Right atrium auricular region (tissue), 2 donors: ENCODE data around the gene ANAPC2. TPM values are rescaled to one million over a fixed set of nuclear protein-coding genes. Genes with fewer than 3 reads are reported as not detected.
A peak's percentile ranks its signal among the peaks of the same experiment; 100 is the strongest.

ENCODE experiments used
- DNase-seq: peaks from one replicate; pipeline ENCODE4 v3.0.0-alpha.2; 2019; ENCODE audit warnings: low spot score
- H3K27ac ChIP-seq, 2 donors: fragments of 200-600 bp; sonication (generic); 1 replicate in 1 of 2; 2 replicates in 1 of 2; pipeline ENCODE4 v1.5.1; 2016 to 2019
- H3K27me3 ChIP-seq, 2 donors: fragments of 200-600 bp; sonication (generic); one replicate each; pipeline versions ENCODE4 v1.5.1 to v1.6.0; 2017 to 2019
- H3K36me3 ChIP-seq: fragments of 200-600 bp; sonication (generic); one replicate; pipeline ENCODE4 v1.5.1; 2016
- H3K4me1 ChIP-seq, 2 donors: fragments of 200-600 bp; sonication (generic); one replicate each; pipeline versions ENCODE4 v1.5.1 to v1.6.0; 2017 to 2019
- H3K4me3 ChIP-seq, 2 donors: fragments of 200-600 bp; sonication (generic); 1 replicate in 1 of 2; 2 replicates in 1 of 2; pipeline ENCODE4 v1.5.1; 2017 to 2019; ENCODE audit warnings: mild to moderate bottlenecking in 1 of 2, moderate library complexity in 1 of 2
- H3K9me3 ChIP-seq, 2 donors: fragments of 200-600 bp; sonication (generic); one replicate each; pipeline ENCODE4 v1.5.1; 2019
- total RNA-seq, 2 donors: library from RNA; depleted of rRNA; stranded (reverse); fragments of >200 nt; gene quantifications; one replicate each; pipeline ENCODE4 v1.1.0, GENCODE V29; 2016
- TF ChIP-seq, protein P1 (sequence below), 2 donors: fragments of 200-600 bp; sonication (generic); IDR thresholded peaks; one replicate each; pipeline ENCODE4 v1.5.1; 2019; ENCODE audit warnings: antibody characterized with exemption in 2 of 2

ANAPC2 gene
- total RNA-seq, 2 donors from 2014 or later: 10.8 to 12.1 TPM

DNA sequence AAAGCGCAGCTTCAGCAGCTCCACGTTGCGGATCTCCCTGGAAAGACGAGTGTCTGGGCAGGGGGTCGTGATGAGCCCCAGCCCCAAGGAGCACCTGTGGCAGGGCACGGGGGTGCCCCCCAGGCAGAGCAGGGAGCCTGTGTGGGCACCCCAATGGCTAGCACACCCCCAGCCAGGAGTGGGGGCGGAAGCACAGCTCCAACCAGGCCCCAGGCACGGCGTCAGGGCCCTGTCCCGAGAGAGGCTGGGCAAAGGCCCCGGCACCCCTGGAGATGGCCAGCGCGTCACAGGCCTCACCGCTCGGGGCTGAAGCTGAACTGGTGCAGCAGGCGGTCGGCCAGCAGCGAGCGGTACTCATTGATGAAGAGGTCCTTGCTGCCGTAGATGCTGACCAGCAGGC lies 7.9 kb downstream of the ANAPC2 start:
- no peaks in the 10 kb centered on the region for H3K9me3 ChIP-seq
- no peaks in the 10 kb centered on the region for H3K4me1 ChIP-seq
- DNase-seq: no peak
- TF ChIP-seq, protein P1, sequence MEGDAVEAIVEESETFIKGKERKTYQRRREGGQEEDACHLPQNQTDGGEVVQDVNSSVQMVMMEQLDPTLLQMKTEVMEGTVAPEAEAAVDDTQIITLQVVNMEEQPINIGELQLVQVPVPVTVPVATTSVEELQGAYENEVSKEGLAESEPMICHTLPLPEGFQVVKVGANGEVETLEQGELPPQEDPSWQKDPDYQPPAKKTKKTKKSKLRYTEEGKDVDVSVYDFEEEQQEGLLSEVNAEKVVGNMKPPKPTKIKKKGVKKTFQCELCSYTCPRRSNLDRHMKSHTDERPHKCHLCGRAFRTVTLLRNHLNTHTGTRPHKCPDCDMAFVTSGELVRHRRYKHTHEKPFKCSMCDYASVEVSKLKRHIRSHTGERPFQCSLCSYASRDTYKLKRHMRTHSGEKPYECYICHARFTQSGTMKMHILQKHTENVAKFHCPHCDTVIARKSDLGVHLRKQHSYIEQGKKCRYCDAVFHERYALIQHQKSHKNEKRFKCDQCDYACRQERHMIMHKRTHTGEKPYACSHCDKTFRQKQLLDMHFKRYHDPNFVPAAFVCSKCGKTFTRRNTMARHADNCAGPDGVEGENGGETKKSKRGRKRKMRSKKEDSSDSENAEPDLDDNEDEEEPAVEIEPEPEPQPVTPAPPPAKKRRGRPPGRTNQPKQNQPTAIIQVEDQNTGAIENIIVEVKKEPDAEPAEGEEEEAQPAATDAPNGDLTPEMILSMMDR (IDR thresholded peaks at IDR 0.05): no peak
- no peak overlapping the region for H3K27ac ChIP-seq
- H3K36me3 ChIP-seq: peaks cover 53% of the 10 kb centered on the region
- H3K4me3 ChIP-seq: no peak overlapping the region
- H3K27me3 ChIP-seq: no peaks in the 10 kb centered on the region

DNA sequence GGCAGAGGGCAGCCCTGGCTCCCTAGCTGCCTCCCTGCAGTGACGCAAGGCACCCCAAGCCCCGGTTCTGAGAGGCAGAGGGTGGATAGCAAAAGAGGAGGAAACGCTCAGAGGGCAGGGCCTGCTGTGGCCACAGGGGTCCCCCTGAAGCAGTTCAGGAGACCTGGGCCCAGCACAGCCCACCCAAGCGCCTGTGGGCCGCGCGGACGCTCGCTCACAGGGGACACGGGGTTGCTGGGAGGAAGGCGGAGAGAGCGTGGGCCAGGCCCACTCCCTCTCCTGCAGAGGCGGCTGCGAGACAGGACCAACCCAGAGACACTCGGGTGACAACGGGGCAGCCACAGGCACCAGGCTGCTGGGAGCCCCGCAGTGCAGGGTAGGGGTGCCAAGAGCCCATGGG lies 8.6 kb downstream of the ANAPC2 start:
- TF ChIP-seq, protein P1 (IDR thresholded peaks at IDR 0.05): no peak
- Histone ChIP-seq H3K4me1 (no peaks in the 10 kb centered on the region), H3K27ac (no peak overlapping the region), H3K27me3 (no peaks in the 10 kb centered on the region), H3K4me3 (no peak overlapping the region), H3K9me3 (no peaks in the 10 kb centered on the region), H3K36me3 (peaks cover 52% of the 10 kb centered on the region)
- DNase-seq: no peak

DNA sequence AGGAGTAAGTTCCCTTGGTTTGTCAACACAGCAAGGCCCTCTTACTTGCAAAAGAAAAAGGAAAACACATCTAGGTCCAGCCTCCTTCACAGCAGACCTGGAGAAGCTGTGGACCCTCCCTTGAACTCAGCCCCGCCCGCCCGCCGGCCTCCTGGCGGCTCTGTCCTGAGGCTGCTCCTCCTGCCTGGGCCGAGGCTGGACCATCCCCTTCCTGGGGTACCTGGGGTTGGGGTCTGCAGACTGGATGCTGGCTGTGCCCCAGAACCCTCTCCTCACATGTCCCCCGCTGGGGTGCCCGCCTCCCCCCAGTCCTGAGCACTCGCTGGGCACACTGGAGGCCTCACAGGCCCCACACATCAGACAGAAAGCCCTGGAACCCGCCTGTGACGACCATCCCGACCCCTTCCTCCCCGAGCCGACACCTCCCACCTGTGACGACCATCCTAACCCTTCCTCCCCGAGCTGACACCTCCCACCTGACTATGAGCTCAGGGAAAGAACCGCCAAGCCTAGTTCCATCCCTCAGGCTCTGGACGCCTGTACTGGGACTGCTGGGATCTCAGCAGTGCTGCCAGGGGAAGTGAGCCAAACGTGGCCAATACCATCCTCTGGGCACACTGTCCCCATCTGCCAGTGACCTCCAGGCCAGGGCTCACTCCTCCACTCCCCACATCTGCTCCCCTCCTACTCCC lies 9.3 kb downstream of the ANAPC2 start:
- Histone ChIP-seq H3K27ac (no peak overlapping the region), H3K27me3 (no peaks in the 10 kb centered on the region)
- TF ChIP-seq, protein P1 (IDR thresholded peaks at IDR 0.05): no peak

DNA sequence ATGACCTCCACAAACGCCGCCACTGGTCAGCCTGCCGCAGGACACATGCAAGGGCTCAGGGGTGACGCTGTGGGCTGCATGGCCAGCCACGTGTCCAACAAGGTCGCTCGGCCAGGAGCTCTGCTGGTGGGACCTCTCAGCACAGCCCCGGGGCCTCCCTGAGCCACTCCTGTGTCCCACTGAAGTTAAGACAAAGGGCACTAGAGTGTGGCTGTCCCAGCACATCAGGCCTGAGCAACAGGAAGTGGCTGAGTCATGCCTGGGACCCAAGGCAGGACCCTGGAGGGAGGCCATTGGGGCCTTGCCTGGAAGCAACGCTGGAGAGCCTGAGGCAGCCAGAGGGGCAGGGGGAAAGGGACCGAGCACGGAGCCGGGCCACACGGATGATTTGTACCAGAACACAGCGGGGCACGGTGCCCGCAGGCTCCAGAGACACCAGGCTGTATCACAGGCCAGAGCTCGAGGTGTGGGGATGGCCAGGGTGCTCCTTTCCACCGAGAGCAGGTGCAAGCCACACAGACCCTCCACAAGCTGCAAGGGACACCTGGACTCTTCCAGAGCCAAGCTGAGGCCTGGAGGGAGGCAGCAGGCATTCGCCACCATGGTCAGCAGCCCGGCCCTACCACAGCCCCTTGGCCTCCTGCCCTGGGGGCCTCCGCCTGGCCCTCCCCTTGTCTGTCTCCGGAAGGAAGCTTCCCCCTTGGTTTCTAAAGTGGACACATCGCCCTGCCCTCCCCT lies 10.0 kb downstream of the ANAPC2 start:
- peaks cover 38% of the 10 kb centered on the region for H3K36me3 ChIP-seq

More for the DNA sequence above, 9.3 kb downstream of the ANAPC2 start:
- Histone ChIP-seq H3K4me1 (no peaks in the 10 kb centered on the region), H3K36me3 (peaks cover 45% of the 10 kb centered on the region), H3K4me3 (no peak overlapping the region), H3K9me3 (no peaks in the 10 kb centered on the region)
- no peak for DNase-seq

DNA sequence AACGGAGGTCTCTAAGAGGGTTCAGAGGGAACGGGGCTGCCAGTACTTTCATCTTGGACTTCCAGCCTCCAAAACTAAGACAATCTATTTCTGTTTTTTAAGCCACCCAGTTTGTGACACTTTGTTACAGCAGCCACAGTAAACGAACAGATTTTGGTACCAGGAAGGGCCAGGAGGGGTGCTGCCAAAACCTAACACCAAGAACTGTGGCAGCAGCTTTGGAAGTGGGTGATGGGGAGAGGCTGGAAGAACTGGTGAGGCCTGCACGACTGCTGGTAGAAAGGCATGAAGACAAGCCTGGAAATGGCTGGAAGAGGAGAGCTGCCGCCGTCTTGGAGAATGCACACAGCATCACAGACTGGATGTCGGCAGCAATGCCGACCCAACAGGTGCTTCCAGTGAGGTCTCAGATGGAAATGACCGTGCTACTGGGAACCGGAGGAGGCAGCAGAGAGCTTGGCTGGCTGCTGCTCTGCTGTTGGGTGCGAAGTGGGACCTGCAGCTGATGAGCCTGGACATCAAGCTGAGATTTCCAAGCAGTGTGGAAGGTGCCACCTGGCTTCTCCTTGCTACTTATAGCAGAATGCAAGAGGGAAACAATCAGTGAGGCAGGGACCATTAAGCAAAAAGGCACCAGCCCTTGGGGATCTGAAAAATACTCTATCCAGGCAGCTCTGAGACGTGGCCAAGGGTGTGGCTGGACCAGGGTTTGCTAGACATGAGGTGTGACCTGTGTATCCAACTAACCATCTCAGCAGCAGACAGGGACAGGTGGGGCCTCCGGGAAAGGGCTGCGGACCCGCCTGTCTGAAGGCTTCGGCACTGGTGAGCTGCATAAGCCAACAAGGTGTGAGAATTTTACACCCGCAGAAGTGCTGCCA lies 11.8 kb downstream of the ANAPC2 start:
- H3K36me3 ChIP-seq: peaks cover 23% of the 10 kb centered on the region
- TF ChIP-seq, protein P1 (IDR thresholded peaks at IDR 0.05): peak in 1 of 2 donors; percentile 47
- H3K27me3 ChIP-seq: no peaks in the 10 kb centered on the region
- no peak for DNase-seq
- no peaks in the 10 kb centered on the region for H3K9me3 ChIP-seq
- no peak overlapping the region for H3K4me3 ChIP-seq
- no peak overlapping the region for H3K27ac ChIP-seq
- no peaks in the 10 kb centered on the region for H3K4me1 ChIP-seq

More for the DNA sequence above, 10.0 kb downstream of the ANAPC2 start:
- Histone ChIP-seq H3K4me3 (no peak overlapping the region), H3K27ac (no peak overlapping the region), H3K27me3 (no peaks in the 10 kb centered on the region), H3K4me1 (no peaks in the 10 kb centered on the region), H3K9me3 (no peaks in the 10 kb centered on the region)
- TF ChIP-seq, protein P1 (IDR thresholded peaks at IDR 0.05): no peak
- DNase-seq: no peak
